Skeletal muscle satellite cell (primary cell): ENCODE data around the gene ORAI3.

Source experiments
- H3K27me3 ChIP-seq: 2 replicates; pipeline ENCODE4 v1.7.0; 2013; ENCODE audit warnings: low read length; ENCODE audit not compliant: control insufficient read depth, insufficient read depth
- H3K36me3 ChIP-seq: 2 replicates; pipeline ENCODE4 v1.7.0; 2013; ENCODE audit warnings: mild to moderate bottlenecking, control low read depth, low read length; ENCODE audit not compliant: insufficient read depth
- H3K4me1 ChIP-seq: 2 replicates; pipeline ENCODE4 v1.7.0; 2013; ENCODE audit warnings: low read length; ENCODE audit not compliant: control insufficient read depth, insufficient read depth
- H3K4me2 ChIP-seq: 2 replicates; pipeline ENCODE4 v1.7.0; 2013; ENCODE audit warnings: mild to moderate bottlenecking, low read length
- H3K4me3 ChIP-seq: 2 replicates; pipeline ENCODE4 v1.7.0; 2013; ENCODE audit warnings: low read length
- H3K9ac ChIP-seq: 2 replicates; pipeline ENCODE4 v1.7.0; 2013; ENCODE audit warnings: mild to moderate bottlenecking, low read depth, low read length, moderate library complexity
- H3K9me3 ChIP-seq: replicated peaks from 2 replicates; pipeline ENCODE4 v1.7.0; 2013; ENCODE audit warnings: mild to moderate bottlenecking, control low read depth, low read length

Gene ORAI3

DNA sequence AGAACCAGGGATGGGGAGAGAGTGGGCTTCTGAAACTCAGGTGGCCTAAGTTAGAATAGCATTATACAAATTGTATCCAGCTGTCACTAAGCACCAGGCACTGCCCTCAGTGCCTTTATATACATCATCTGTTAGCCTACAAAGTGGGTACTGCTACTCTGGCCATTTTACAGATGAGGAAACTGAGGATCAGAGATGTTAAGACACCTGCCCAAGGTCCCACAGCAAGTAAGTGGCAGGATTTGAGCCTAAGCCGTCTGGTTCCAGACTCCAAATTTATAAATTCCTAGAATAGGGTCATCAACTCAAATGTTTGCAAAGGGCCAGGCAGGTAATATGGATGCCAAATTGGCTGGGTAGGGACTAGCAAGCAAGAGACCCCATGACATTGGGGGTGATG is 2.3 kb downstream of the ORAI3 start:
- no peak overlapping the region for H3K9ac ChIP-seq
- peaks cover 5% of the 10 kb centered on the region for H3K36me3 ChIP-seq
- H3K4me2 ChIP-seq = no peak overlapping the region
- H3K27me3 ChIP-seq = no peaks in the 10 kb centered on the region
- H3K4me1 ChIP-seq = peaks cover 22% of the 10 kb centered on the region
- no peaks in the 10 kb centered on the region for H3K9me3 ChIP-seq
- no peak overlapping the region for H3K4me3 ChIP-seq

GRCh38 chr16:30951750-30952149 is 2.9 kb downstream of the ORAI3 start:
- Histone ChIP-seq H3K9me3 (no peaks in the 10 kb centered on the region), H3K4me3 (no peak overlapping the region), H3K9ac (no peak overlapping the region), H3K4me1 (peaks cover 26% of the 10 kb centered on the region), H3K27me3 (no peaks in the 10 kb centered on the region), H3K36me3 (peaks cover 5% of the 10 kb centered on the region), H3K4me2 (no peak overlapping the region)

DNA sequence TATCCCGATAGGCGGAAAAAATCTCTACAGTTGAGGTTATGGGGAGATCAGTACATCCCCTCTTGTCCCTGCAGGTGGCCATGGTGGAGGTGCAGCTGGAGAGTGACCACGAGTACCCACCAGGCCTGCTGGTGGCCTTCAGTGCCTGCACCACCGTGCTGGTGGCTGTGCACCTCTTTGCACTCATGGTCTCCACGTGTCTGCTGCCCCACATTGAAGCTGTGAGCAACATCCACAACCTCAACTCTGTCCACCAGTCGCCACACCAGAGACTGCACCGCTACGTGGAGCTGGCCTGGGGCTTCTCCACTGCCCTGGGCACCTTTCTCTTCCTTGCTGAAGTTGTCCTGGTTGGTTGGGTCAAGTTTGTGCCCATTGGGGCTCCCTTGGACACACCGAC is 4.2 kb downstream of the ORAI3 start:
- peaks cover 28% of the 10 kb centered on the region for H3K4me1 ChIP-seq
- H3K9me3 ChIP-seq = no peaks in the 10 kb centered on the region
- H3K4me3 ChIP-seq = no peak overlapping the region
- H3K9ac ChIP-seq = no peak overlapping the region
- peaks cover 5% of the 10 kb centered on the region for H3K36me3 ChIP-seq
- no peak overlapping the region for H3K4me2 ChIP-seq
- no peaks in the 10 kb centered on the region for H3K27me3 ChIP-seq

- Histone ChIP-seq H3K9ac (no peak overlapping the region), H3K4me3 (no peak overlapping the region), H3K9me3 (no peaks in the 10 kb centered on the region), H3K27me3 (no peaks in the 10 kb centered on the region), H3K4me1 (peaks cover 30% of the 10 kb centered on the region), H3K4me2 (peak overlapping the region; percentile 23), H3K36me3 (peaks cover 5% of the 10 kb centered on the region)
These were observed 4.8 kb downstream of the ORAI3 start for GRCh38 chr16:30953511-30954124.

GRCh38 chr16:30954993-30955392 is 6.1 kb downstream of the ORAI3 start:
- H3K4me3 ChIP-seq = no peak overlapping the region
- H3K4me1 ChIP-seq = peaks cover 35% of the 10 kb centered on the region
- no peaks in the 10 kb centered on the region for H3K27me3 ChIP-seq

GRCh38 chr16:30956601-30957455 is 8.0 kb downstream of the ORAI3 start:
- no peaks in the 10 kb centered on the region for H3K27me3 ChIP-seq

More at GRCh38 chr16:30954993-30955392, 6.1 kb downstream of the ORAI3 start:
- Histone ChIP-seq H3K4me2 (no peak overlapping the region), H3K9ac (no peak overlapping the region), H3K9me3 (no peaks in the 10 kb centered on the region), H3K36me3 (peaks cover 16% of the 10 kb centered on the region)

DNA sequence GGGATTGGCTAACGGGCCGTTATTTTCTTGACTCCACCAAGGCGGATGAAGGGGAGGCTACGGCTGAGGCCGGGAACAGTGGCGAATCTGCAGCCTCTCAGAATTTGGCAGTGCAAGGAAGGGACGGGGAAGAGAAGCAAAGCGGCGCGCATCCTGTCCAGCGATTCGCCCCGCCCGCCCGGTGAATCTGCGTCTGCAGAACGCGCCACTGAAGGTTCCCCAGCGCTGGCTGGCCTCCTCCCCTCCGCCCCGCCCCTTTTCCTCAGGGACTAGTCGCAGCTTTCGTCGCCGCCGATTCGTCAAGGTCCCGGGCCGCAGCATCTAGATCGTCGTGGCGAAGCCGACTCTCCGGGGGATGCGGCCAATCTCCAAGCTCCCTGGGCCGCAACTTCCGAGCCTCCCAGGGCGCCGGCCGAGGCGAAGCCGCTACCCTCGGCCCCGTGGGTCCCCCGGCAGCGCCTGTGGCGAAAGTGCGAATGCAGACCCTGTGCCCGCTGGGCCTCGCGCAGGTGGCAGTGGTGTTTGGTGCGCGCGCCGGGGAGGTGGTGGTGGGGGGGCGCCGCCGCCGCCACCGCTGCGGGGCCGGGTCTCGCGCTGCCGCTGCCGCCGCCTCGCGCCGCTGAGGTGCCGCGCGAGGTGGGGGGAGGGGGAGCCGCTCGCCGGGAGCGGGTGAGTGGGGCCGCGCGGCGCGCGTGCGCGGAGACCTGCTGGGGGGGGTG is 8.7 kb downstream of the ORAI3 start, which contains the start of gene SETD1A:
TSS of gene SETD1A (plus strand) at position 299 of the 719 bp plus-strand sequence. CDS start 978 bp downstream, outside the sequence.
- peak within 1 kb of the TSS; percentile 100 for H3K9ac ChIP-seq
- H3K36me3 ChIP-seq = peaks cover 38% of the 10 kb centered on the region
- H3K27me3 ChIP-seq = no peaks in the 10 kb centered on the region
- no peaks in the 10 kb centered on the region for H3K9me3 ChIP-seq
- H3K4me2 ChIP-seq = peak within 1 kb of the TSS; percentile 98
- H3K4me1 ChIP-seq = peaks cover 20% of the 10 kb centered on the region
- H3K4me3 ChIP-seq = peak within 1 kb of the TSS; percentile 99

More at GRCh38 chr16:30956601-30957455, 8.0 kb downstream of the ORAI3 start:
- Histone ChIP-seq H3K36me3 (peaks cover 33% of the 10 kb centered on the region), H3K9ac (peak overlapping the region; percentile 100), H3K4me3 (peak overlapping the region; percentile 99), H3K9me3 (no peaks in the 10 kb centered on the region), H3K4me1 (peaks cover 21% of the 10 kb centered on the region), H3K4me2 (peak overlapping the region; percentile 98)

DNA sequence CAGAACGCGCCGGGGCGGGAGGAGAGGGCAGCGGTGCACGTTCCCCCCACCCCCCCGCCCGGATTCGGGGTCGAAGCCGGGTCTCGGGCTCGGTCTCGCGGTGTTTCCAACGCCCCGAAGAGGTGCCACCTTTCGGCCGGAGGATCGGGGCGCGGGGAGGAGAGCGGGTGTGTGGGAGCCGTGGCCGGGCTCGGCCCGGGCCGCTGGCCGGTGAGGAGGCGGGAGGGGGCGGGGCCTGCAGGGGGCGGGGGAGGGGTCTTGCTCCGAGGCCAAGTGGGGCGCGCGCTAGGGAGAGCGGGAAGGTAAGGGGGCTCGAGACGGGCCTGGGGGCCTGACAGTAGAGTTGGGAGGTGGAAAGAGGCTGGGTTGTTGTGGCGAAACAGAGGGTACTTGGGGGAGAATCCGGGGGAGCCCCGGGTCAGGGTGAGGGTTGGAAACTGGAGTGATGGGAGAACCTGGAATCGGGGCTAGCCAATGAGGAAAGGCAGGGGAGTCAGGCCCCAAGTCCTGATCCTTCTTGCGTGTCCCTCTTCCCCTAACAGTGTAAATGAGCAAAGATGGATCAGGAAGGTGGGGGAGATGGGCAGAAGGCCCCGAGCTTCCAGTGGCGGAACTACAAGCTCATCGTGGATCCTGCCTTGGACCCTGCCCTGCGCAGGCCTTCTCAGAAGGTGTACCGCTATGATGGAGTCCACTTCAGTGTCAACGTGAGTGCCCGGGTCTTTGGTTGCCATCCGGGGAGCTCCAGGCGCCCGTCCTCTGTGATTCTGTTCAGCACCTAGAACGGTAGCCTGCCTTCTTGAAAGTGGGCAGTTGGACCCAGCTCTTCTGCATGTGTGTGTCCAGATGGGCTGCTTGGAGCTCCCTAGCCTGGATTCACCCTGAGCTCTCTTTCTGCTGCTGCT is 9.6 kb downstream of the ORAI3 start:
- Histone ChIP-seq H3K9me3 (no peaks in the 10 kb centered on the region), H3K27me3 (no peaks in the 10 kb centered on the region), H3K9ac (peak overlapping the region; percentile 100), H3K4me1 (peaks cover 19% of the 10 kb centered on the region), H3K36me3 (peaks cover 42% of the 10 kb centered on the region), H3K4me2 (peak overlapping the region; percentile 98), H3K4me3 (peak overlapping the region; percentile 99)

GRCh38 chr16:30961384-30961783 is 12.5 kb downstream of the ORAI3 start:
- peaks cover 63% of the 10 kb centered on the region for H3K36me3 ChIP-seq
- H3K4me2 ChIP-seq = no peak overlapping the region
- H3K4me1 ChIP-seq = peaks cover 17% of the 10 kb centered on the region
- no peak overlapping the region for H3K4me3 ChIP-seq
- no peak overlapping the region for H3K9ac ChIP-seq
- no peaks in the 10 kb centered on the region for H3K27me3 ChIP-seq
- no peaks in the 10 kb centered on the region for H3K9me3 ChIP-seq

DNA sequence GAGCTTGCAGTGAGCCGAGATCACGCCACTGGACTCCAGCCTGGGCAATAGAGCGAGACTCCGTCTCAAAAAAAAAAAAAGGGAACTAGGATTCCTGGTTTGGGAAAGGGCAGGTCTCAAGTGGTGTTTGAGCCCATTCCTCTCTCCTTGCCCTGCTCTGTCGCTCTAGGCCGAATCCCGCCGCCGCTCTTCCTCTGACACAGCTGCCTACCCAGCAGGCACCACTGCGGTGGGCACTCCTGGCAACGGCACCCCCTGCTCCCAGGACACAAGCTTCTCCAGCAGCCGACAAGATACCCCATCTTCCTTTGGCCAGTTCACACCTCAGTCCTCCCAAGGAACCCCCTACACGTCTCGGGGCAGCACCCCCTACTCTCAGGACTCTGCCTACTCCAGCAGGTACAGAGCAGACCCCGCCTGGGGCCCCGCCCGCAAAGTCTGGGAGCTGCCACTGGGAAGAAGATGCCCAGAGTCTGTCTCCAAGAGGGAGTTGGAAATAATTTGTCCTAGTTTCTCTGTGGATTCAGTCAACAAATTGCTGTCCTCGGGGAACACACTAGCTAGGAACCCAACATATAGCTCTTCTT is 15.2 kb downstream of the ORAI3 start:
- Histone ChIP-seq H3K4me3 (no peak overlapping the region), H3K4me2 (no peak overlapping the region), H3K4me1 (peaks cover 5% of the 10 kb centered on the region), H3K9me3 (no peaks in the 10 kb centered on the region), H3K27me3 (no peaks in the 10 kb centered on the region), H3K9ac (no peak overlapping the region), H3K36me3 (peaks cover 74% of the 10 kb centered on the region)
